ENCODE data around the gene RNF123. TPM values are rescaled to one million over a fixed set of nuclear protein-coding genes. Genes with fewer than 3 reads are reported as not detected.

The RNF123 gene
- total RNA-seq, 4 donors from 2014 or later = 12.8 to 28.4 (median 26.5) TPM

DNA sequence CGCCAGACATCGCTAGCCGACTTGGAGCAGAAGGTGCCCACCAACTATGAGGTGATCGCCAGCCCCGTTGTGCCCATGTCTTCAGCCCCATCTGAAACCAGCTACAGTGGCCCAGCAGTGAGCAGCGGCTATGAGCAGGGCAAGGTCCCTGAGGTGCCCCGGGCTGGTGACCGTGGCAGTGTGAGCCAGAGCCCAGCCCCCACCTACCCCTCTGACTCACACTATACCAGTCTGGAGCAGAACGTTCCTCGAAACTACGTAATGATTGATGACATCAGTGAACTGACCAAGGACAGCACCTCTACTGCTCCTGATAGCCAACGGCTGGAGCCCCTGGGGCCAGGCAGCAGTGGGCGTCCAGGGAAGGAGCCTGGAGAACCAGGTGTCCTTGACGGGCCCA, 28.1 kb upstream of the RNF123 start:
- no peak for DNase-seq (ENCODE audit: low spot score in 2 of 2)
- no peak for TF ChIP-seq POLR2A (IDR thresholded peaks at IDR 0.05)
- TF ChIP-seq, protein P1, sequence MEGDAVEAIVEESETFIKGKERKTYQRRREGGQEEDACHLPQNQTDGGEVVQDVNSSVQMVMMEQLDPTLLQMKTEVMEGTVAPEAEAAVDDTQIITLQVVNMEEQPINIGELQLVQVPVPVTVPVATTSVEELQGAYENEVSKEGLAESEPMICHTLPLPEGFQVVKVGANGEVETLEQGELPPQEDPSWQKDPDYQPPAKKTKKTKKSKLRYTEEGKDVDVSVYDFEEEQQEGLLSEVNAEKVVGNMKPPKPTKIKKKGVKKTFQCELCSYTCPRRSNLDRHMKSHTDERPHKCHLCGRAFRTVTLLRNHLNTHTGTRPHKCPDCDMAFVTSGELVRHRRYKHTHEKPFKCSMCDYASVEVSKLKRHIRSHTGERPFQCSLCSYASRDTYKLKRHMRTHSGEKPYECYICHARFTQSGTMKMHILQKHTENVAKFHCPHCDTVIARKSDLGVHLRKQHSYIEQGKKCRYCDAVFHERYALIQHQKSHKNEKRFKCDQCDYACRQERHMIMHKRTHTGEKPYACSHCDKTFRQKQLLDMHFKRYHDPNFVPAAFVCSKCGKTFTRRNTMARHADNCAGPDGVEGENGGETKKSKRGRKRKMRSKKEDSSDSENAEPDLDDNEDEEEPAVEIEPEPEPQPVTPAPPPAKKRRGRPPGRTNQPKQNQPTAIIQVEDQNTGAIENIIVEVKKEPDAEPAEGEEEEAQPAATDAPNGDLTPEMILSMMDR (IDR thresholded peaks at IDR 0.05) = no peak
- no peak overlapping the region for H3K4me3 ChIP-seq (ENCODE audit: low read depth, poor library complexity, severe bottlenecking)
- intact Hi-C loops (cut with DNase I; ENCODE audit: low total_unique reads) = no loop called here
- WGBS, 2 donors = 84 to 91% methylated on average over 14 of the region's 14 CpGs

GRCh38 chr3:49662021-49662420, 27.3 kb upstream of the RNF123 start:
- H3K4me3 ChIP-seq (ENCODE audit: low read depth, poor library complexity, severe bottlenecking) = no peak overlapping the region
- WGBS, 2 donors = 85% methylated on average over 20 to 22 of the region's 22 CpGs
- no peak for DNase-seq (ENCODE audit: low spot score in 2 of 2)
- no peak for TF ChIP-seq POLR2A (IDR thresholded peaks at IDR 0.05)
- TF ChIP-seq, protein P1 (IDR thresholded peaks at IDR 0.05) = no peak
- intact Hi-C loops (cut with DNase I; ENCODE audit: low total_unique reads) = loop anchor here (2.0 kb wide), 1 partner anchor 119 kb away; no protein-coding TSS in a partner anchor

DNA sequence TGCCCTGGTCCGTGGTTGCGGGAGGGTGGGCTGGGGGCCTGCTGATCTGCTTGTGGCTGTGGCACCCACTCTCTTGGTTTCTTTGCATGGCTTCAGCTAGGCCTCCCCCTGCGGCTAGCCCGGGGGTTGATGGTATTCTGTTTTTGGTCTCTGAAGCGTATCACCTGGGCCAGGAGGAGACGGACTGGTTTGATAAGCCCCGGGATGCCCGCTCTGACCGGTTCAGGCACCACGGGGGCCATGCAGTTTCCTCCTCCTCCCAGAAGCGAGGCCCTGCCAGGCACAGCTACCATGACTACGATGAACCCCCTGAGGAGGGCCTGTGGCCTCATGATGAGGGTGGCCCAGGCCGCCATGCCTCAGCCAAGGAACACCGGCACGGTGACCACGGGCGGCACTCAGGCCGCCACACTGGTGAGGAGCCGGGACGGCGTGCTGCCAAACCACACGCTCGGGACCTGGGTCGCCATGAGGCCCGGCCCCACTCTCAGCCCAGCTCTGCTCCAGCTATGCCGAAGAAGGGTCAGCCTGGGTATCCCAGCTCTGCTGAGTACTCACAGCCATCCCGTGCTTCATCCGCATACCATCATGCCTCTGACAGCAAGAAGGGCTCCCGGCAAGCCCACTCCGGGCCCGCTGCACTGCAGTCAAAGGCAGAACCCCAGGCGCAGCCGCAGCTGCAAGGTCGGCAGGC, 26.5 kb upstream of the RNF123 start:
- intact Hi-C loops (cut with DNase I; ENCODE audit: low total_unique reads) = loop anchor here (2.0 kb wide), 1 partner anchor 120 kb away; no protein-coding TSS in a partner anchor
- no peak for TF ChIP-seq POLR2A (IDR thresholded peaks at IDR 0.05)
- TF ChIP-seq, protein P1 (IDR thresholded peaks at IDR 0.05) = no peak
- DNase-seq (ENCODE audit: low spot score in 2 of 2) = no peak
- 94 to 96% methylated on average over 27 to 32 of the region's 34 CpGs for WGBS, 2 donors
- no peak overlapping the region for H3K4me3 ChIP-seq (ENCODE audit: low read depth, poor library complexity, severe bottlenecking)

DNA sequence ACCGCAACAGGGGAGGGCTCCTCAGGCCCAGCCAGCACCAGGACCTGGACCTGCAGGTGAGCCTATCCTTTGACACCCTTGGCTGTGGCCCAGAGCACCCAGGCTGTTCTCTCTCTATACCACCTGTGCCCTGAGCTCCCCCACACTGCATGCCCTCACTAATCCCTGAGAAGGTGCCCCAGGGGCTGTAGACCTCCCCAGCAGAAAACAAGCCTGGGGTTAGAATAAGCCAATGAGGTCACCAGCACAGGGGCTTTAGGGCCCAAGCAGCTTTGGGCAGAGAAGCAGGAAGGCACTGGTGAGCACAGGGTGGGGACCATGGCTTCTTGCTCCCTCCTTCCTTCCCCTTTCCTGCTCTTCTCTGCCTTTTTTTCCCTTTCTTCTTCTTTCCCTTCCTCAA, 25.5 kb upstream of the RNF123 start:
- 100% methylated on average over 1 of the region's 1 CpG for WGBS, 2 donors
- no peak for TF ChIP-seq POLR2A (IDR thresholded peaks at IDR 0.05)
- TF ChIP-seq, protein P1 (IDR thresholded peaks at IDR 0.05) = no peak
- no peak overlapping the region for H3K4me3 ChIP-seq (ENCODE audit: low read depth, poor library complexity, severe bottlenecking)
- intact Hi-C loops (cut with DNase I; ENCODE audit: low total_unique reads) = loop anchor here (2.0 kb wide), 1 partner anchor 121 kb away; no protein-coding TSS in a partner anchor
- no peak for DNase-seq (ENCODE audit: low spot score in 2 of 2)

GRCh38 chr3:49664300-49664699, 25.1 kb upstream of the RNF123 start:
- intact Hi-C loops (cut with DNase I; ENCODE audit: low total_unique reads) = no loop called here
- no peak for DNase-seq (ENCODE audit: low spot score in 2 of 2)
- no peak overlapping the region for H3K4me3 ChIP-seq (ENCODE audit: low read depth, poor library complexity, severe bottlenecking)
- no peak for TF ChIP-seq POLR2A (IDR thresholded peaks at IDR 0.05)
- TF ChIP-seq, protein P1 (IDR thresholded peaks at IDR 0.05) = no peak
- WGBS, 2 donors = 95 to 98% methylated on average over 7 to 10 of the region's 11 CpGs
